GM21515 (cell line): ENCODE data around the gene IKBKE.
"Not testable (repeated sequence)": the region's sequence is repeated elsewhere in the genome, so short reads cannot be mapped to it uniquely, and the experiment has no call there.

Experiments
- ATAC-seq: cut with Tn5 transposase; IDR thresholded peaks from one replicate; pipeline ENCODE4 v1.9.1; 2021; ENCODE audit not compliant: unreplicated experiment

Gene IKBKE

DNA sequence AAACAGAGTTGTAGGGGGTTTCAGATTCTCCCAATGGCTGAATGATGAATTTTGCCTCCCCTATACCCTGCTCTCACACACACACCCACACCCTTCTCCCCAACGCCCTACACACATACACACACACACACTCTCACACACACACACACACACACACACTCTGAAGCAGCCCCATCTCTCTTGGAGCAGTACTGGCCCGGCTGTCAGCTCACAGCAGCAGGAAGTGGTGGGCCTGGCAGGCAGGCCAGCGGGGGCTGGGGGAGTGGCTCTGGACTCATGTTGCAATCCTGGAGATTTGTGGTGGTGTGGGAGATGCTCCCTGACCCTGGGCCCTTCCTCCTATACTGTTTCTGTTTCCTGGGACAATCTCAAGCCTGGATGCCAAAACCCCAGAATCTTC lies 2.2 kb downstream of the IKBKE start:
- no peak for ATAC-seq

GRCh38 chr1:206472886-206473285 lies 2.6 kb downstream of the IKBKE start:
- ATAC-seq, result no peak

GRCh38 chr1:206476058-206476457 lies 5.8 kb downstream of the IKBKE start:
- no peak for ATAC-seq

DNA sequence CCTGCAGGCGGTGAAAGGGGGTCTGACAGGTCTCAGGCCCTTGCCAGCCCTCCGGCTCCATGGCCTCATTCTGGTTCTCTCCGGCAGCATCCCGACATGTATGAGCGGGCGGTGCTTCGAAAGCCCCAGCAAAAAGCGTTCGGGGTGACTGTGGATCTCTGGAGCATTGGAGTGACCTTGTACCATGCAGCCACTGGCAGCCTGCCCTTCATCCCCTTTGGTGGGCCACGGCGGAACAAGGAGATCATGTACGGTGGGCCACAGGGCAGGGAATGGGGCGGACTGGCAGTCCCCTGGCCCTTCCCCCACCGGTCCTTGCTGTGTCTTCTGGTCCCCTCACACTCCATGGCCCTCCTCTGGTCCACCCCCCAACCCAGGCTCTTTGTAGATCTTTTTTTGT lies 6.3 kb downstream of the IKBKE start:
- no peak for ATAC-seq

- no peak for ATAC-seq
These were observed 6.8 kb downstream of the IKBKE start for GRCh38 chr1:206477110-206477509.

DNA sequence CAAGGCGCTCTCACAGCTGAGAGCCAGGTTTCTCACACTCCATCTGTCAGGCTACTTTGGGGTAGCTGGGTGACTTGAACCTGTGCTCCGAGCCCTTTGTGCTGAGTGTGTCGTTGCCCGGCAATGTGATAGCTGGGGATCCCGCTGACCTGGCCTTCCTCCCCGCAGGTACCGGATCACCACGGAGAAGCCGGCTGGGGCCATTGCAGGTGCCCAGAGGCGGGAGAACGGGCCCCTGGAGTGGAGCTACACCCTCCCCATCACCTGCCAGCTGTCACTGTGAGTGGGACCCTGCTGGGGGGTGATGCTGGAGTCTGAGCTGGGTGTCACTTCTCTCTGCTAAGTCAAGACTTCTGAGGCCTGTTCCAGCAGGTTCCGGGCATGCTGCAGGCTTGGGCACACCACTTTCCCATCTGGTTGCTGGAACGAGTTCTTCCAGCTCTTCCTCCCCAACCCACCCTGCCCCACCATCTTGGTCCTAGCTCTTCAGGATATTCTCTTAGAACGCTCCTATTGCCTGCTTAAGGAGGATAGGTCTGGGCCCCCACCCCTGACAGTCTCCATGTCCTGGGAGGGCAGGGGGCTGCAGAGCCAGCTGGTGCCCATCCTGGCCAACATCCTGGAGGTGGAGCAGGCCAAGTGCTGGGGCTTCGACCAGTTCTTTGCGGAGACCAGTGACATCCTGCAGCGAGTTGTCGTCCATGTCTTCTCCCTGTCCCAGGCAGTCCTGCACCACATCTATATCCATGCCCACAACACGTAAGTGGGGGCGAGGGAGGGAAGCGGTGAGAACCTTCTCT lies 7.5 kb downstream of the IKBKE start:
- ATAC-seq, result no peak

GRCh38 chr1:206478746-206479145 lies 8.5 kb downstream of the IKBKE start:
- no peak for ATAC-seq

GRCh38 chr1:206479183-206480125 lies 9.2 kb downstream of the IKBKE start:
- ATAC-seq, result no peak

DNA sequence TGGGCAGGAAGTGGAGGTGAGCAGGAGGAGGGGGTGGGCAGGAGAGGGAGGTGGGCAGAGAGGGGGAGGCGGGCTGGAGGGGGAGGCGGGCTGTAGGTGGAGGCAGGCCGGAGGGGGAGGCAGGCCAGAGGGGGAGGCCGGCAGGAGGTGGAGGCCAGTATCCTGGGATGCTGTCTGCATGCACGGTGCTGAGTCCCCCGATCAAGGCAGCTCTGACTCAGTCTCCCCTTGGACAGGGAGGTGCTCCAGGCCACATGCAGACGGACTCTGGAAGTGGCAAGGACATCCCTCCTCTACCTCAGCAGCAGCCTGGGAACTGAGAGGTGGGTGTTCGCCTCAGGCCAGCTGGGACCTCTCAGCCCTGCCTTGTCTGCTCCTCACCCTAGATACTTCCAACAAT lies 9.9 kb downstream of the IKBKE start:
- no peak for ATAC-seq

DNA sequence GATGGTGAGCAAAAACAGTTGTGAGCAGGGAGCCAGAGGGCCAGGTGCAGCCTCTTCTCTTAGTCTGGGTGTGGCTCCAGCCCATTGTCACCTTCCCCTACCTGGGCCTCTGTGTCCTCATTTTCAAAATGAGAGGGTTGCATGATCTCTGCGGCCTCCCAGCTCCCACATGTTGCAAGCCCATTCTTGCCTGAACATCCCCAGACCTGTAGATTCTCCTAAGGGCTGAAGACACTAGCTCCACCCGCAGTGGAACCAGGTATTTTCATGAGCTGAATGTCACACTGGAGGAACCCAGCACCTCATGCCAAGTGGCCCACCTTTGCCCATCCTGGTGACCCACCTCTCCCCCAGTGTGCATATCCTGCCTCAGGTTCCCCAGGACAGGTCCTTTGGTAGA lies 12.3 kb downstream of the IKBKE start:
- no peak for ATAC-seq

GRCh38 chr1:206483864-206484263 lies 13.6 kb downstream of the IKBKE start:
- ATAC-seq, result not testable (repeated sequence)

DNA sequence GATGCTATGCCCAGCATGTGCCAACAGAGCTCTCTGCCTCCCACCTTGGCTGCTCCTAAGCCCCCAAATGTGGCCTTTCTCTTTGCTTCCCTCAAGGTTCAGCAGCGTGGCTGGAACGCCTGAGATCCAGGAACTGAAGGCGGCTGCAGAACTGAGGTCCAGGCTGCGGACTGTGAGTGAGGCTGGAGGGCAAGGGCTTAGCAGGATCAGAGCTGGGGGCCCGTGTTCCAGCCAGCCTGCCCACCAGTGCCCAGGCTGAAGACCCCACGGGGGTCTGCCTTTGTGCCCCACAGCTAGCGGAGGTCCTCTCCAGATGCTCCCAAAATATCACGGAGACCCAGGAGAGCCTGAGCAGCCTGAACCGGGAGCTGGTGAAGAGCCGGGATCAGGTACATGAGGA lies 14.6 kb downstream of the IKBKE start:
- no peak for ATAC-seq

GRCh38 chr1:206486995-206487788 lies 16.9 kb downstream of the IKBKE start:
- ATAC-seq, result no peak

DNA sequence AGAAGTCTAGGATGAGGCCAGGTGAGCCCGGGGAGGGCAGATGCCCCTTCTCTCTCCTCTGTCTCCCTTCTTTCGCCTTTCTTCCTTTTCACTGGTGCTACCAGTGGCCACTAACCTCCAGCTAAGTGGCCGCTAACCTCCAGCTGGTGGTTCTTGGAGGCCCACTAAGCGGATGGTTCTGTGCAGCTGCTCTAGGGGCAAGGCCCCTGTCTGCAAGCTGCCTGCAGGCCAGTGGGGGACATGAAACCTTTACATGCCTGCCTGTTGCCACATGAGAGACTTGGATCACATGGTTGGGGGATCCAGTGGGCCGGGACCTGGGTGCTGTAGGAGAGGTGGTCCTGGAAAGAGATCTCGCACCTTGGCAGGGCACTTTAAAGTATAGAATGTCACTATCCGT lies 17.7 kb downstream of the IKBKE start:
- no peak for ATAC-seq

DNA sequence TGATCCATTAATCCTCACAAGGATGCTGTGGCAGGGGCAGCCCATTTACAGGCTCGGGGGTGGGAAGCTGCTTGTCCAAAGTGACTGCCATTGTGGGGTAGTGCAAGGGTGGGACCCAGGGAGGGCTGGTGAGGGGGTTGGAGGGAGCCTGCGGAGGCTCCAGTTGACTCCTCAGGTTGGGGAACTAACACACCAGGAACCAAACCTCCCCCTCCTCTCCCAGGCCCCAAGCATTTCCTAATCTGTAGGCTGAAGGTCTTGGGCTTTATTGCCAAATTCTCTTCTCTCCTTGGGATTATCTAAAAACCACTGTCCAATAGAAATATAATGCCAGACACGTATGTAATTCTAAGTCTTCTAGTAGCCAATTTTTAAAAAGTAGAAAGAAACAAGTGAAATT lies 18.2 kb downstream of the IKBKE start:
- ATAC-seq, result no peak

DNA sequence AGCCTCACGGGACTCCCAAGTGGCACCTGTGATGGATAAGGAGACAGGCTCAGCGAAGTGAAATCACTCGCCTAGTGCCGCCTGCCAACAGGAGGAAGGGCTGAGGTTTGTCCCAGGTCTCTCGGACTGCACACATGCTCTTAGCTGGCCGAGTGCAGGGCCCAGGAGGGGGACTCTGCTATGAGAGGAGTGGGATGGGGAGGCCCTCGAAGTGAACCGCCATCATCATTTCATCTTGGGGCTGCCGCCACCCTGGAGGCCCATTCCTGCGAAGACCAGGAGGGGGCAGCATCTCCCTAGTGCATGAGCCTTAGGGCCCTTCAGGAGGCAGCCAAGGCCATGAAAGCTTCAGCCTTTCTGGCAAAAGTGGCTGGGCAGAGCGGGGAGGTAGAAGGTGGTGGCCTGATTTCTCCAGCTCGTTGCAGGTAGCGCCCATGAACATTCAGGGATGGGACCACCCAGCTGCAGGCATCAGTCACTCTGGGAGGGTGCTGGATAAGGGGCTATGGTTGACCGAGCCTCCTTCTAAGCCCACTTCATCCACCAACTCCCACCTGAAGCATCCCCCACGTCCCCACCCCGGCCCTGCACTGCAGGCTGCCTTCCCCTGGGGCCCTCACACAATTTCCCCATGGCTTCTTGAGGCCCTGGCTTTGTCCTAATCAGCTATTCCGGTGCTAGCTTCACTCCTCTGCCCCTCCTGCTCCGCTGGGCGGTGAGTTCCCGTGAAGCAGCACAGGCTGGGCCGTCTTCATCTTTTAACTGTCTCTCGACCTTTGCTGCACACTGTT lies 19.9 kb downstream of the IKBKE start:
- no peak for ATAC-seq

- no peak for ATAC-seq
These were observed 20.6 kb downstream of the IKBKE start for GRCh38 chr1:206490771-206491405.

- no peak for ATAC-seq
These were observed 21.3 kb downstream of the IKBKE start for GRCh38 chr1:206491616-206492015.

GRCh38 chr1:206492589-206492988 lies 22.3 kb downstream of the IKBKE start:
- no peak for ATAC-seq

GRCh38 chr1:206493279-206493678 lies 23.0 kb downstream of the IKBKE start:
- no peak for ATAC-seq
